ENCODE data around the gene COL4A6.

Gene COL4A6

DNA sequence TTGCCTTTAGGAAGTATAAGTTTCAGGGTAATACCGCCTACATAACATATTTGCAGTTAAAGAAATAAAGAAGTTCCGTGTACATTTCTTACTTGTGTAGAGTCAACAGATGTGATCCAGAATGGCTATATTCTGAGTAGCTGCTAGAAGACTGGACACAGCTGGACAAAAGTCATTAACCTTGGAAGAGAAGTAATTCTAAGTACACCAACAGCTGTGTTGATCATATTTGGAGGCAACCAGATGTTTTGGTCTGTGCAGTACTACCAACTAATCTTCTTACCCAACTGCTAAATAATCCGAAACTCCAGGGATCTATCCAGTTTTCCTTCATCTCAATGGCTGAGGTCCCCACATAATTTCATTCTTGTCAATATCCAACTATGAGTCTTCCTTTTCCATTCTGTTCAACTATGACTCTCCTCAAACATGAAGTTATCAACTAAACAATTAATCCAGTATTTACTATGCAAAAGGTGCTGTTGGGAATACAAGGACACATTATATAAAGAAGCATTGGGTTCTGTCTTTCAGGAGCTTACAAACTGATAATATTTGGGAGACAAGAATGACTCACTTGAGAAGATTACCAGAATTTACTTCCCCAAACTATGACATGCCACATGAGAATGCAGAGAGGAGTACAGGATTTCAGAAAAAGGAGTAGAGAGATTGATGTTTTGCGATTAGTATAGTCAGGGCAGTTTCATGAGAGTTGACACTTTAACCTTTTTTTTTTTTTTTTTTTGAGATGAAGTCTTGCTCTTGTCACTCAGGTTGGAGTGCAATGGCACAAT, 78.2 kb downstream of the COL4A6 start:
- no peak overlapping the region for H2AFZ ChIP-seq (ENCODE audit: low read length)
- no peak overlapping the region for H3K9ac ChIP-seq (ENCODE audit: low read length)
- H3K4me2 ChIP-seq (ENCODE audit: low read depth, low read length): no peak overlapping the region
- no peaks in the 10 kb centered on the region for H3K4me1 ChIP-seq (ENCODE audit: low read length)
- H4K20me1 ChIP-seq (ENCODE audit: insufficient read depth, low read length): no peaks in the 10 kb centered on the region
- H3K9me3 ChIP-seq (replicated peaks; ENCODE audit: insufficient read depth, low read length): no peaks in the 10 kb centered on the region
- no peaks in the 10 kb centered on the region for H3K79me2 ChIP-seq (ENCODE audit: low read length)
- no peaks in the 10 kb centered on the region for H3F3A ChIP-seq (ENCODE audit: insufficient read depth, low read length)
- no peaks in the 10 kb centered on the region for H3K27me3 ChIP-seq (replicated peaks; ENCODE audit: insufficient read depth, low read length)
- no peak for DNase-seq
- no peaks in the 10 kb centered on the region for H3K36me3 ChIP-seq (replicated peaks; ENCODE audit: insufficient read depth, low read length)
- no peak for TF ChIP-seq CTCF (IDR thresholded peaks at IDR 0.05; ENCODE audit: low read length)
- TF ChIP-seq EZH2 (optimal IDR thresholded peaks at IDR 0.05; ENCODE audit: low read depth, low read length): no peak
- no peak for TF ChIP-seq EZH2phosphoT487 (IDR thresholded peaks at IDR 0.05; ENCODE audit: low read length)
- H3K4me3 ChIP-seq (ENCODE audit: low read length): no peak overlapping the region
- H3K9me2 ChIP-seq (replicated peaks; ENCODE audit: insufficient read depth, low read length): no peaks in the 10 kb centered on the region
- H3K27ac ChIP-seq (ENCODE audit: low read length): no peak overlapping the region

DNA sequence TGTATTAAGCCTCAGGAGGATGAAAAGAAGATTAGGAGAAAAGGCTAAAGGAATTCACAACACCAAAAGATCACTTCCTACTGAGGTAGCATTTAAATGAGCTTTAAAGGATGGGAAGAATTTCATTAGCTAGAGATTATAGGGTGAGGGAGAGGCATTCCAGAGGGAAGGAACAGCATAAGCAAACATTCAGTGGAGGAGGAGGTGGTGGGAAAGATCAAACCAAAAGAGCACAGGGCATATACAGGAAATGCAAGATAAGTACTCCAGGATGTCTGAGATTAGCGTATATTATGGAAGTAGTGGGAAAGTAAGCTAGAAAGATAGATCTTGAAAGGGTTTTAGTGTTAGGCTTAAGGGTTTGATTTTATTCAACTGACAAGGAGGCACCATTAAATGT, 84.8 kb downstream of the COL4A6 start:
- TF ChIP-seq CTCF (IDR thresholded peaks at IDR 0.05; ENCODE audit: low read length) (no peak), EZH2 (optimal IDR thresholded peaks at IDR 0.05; ENCODE audit: low read depth, low read length) (no peak), EZH2phosphoT487 (IDR thresholded peaks at IDR 0.05; ENCODE audit: low read length) (no peak)
- no peaks in the 10 kb centered on the region for H3K9me3 ChIP-seq (replicated peaks; ENCODE audit: insufficient read depth, low read length)
- H2AFZ ChIP-seq (ENCODE audit: low read length): no peak overlapping the region
- no peak overlapping the region for H3K4me2 ChIP-seq (ENCODE audit: low read depth, low read length)
- no peaks in the 10 kb centered on the region for H3K79me2 ChIP-seq (ENCODE audit: low read length)
- no peaks in the 10 kb centered on the region for H4K20me1 ChIP-seq (ENCODE audit: insufficient read depth, low read length)
- no peak overlapping the region for H3K9ac ChIP-seq (ENCODE audit: low read length)
- H3K4me3 ChIP-seq (ENCODE audit: low read length): no peak overlapping the region
- no peaks in the 10 kb centered on the region for H3K4me1 ChIP-seq (ENCODE audit: low read length)
- H3K27me3 ChIP-seq (replicated peaks; ENCODE audit: insufficient read depth, low read length): no peaks in the 10 kb centered on the region
- H3K9me2 ChIP-seq (replicated peaks; ENCODE audit: insufficient read depth, low read length): no peaks in the 10 kb centered on the region
- no peaks in the 10 kb centered on the region for H3K36me3 ChIP-seq (replicated peaks; ENCODE audit: insufficient read depth, low read length)
- no peak for DNase-seq
- no peak overlapping the region for H3K27ac ChIP-seq (ENCODE audit: low read length)
- H3F3A ChIP-seq (ENCODE audit: insufficient read depth, low read length): no peaks in the 10 kb centered on the region

GRCh38 chrX:108349210-108349609, 89.0 kb downstream of the COL4A6 start:
- no peaks in the 10 kb centered on the region for H3K36me3 ChIP-seq (replicated peaks; ENCODE audit: insufficient read depth, low read length)
- H4K20me1 ChIP-seq (ENCODE audit: insufficient read depth, low read length): no peaks in the 10 kb centered on the region
- H3K4me3 ChIP-seq (ENCODE audit: low read length): no peak overlapping the region
- no peak for DNase-seq
- H3K79me2 ChIP-seq (ENCODE audit: low read length): no peaks in the 10 kb centered on the region
- H3K4me1 ChIP-seq (ENCODE audit: low read length): no peaks in the 10 kb centered on the region
- no peaks in the 10 kb centered on the region for H3K27me3 ChIP-seq (replicated peaks; ENCODE audit: insufficient read depth, low read length)
- no peak overlapping the region for H2AFZ ChIP-seq (ENCODE audit: low read length)
- no peak overlapping the region for H3K9ac ChIP-seq (ENCODE audit: low read length)
- TF ChIP-seq CTCF (IDR thresholded peaks at IDR 0.05; ENCODE audit: low read length): no peak
- TF ChIP-seq EZH2phosphoT487 (IDR thresholded peaks at IDR 0.05; ENCODE audit: low read length): no peak
- no peak for TF ChIP-seq EZH2 (optimal IDR thresholded peaks at IDR 0.05; ENCODE audit: low read depth, low read length)
- H3F3A ChIP-seq (ENCODE audit: insufficient read depth, low read length): no peaks in the 10 kb centered on the region
- no peaks in the 10 kb centered on the region for H3K9me2 ChIP-seq (replicated peaks; ENCODE audit: insufficient read depth, low read length)
- no peak overlapping the region for H3K4me2 ChIP-seq (ENCODE audit: low read depth, low read length)
- no peak overlapping the region for H3K27ac ChIP-seq (ENCODE audit: low read length)
- H3K9me3 ChIP-seq (replicated peaks; ENCODE audit: insufficient read depth, low read length): no peaks in the 10 kb centered on the region
